ENCODE results near the gene BABAM2. TPM values are rescaled to one million over a fixed set of nuclear protein-coding genes. Genes with fewer than 3 reads are reported as not detected.

BABAM2 gene
- total RNA-seq, 2 experiments from 2014 or later, result 19.7 to 33.2 TPM

- Histone ChIP-seq H3K9me3 (ENCODE audit: low read length) (no peaks in the 10 kb centered on the region), H3K27ac (ENCODE audit: low read depth, low read length, poor library complexity, severe bottlenecking) (no peak overlapping the region), H2AFZ (ENCODE audit: low read length) (no peak overlapping the region), H3K4me3 (ENCODE audit: low read depth, low read length, poor library complexity, severe bottlenecking) (no peak overlapping the region), H4K20me1 (ENCODE audit: insufficient read depth, low read length) (no peaks in the 10 kb centered on the region), H3K4me1 (ENCODE audit: insufficient read depth, low read length, poor library complexity, severe bottlenecking) (no peaks in the 10 kb centered on the region), H3K9me2 (ENCODE audit: insufficient read depth, low read length) (no peaks in the 10 kb centered on the region), H3K79me2 (ENCODE audit: insufficient read depth, low read depth, low read length) (no peaks in the 10 kb centered on the region), H3K36me3 (ENCODE audit: insufficient read depth, low read length) (no peaks in the 10 kb centered on the region), H3K4me2 (ENCODE audit: low read length) (no peak overlapping the region)
- BruUV-seq (replicated peaks), result no TSS peak
- CTCF ChIA-PET (ENCODE audit: unreplicated experiment), result no interaction called here
- no peak for DNase-seq (ENCODE audit: low spot score)
- POLR2A ChIA-PET, result no interaction called here
- intact Hi-C loops (cut with micrococcal nuclease; ENCODE audit: unreplicated experiment), result no loop called here
- TF ChIP-seq EZH2phosphoT487 (IDR thresholded peaks at IDR 0.05; ENCODE audit: borderline replicate concordance, low read depth, low read length), result no peak
- TF ChIP-seq, protein P1, sequence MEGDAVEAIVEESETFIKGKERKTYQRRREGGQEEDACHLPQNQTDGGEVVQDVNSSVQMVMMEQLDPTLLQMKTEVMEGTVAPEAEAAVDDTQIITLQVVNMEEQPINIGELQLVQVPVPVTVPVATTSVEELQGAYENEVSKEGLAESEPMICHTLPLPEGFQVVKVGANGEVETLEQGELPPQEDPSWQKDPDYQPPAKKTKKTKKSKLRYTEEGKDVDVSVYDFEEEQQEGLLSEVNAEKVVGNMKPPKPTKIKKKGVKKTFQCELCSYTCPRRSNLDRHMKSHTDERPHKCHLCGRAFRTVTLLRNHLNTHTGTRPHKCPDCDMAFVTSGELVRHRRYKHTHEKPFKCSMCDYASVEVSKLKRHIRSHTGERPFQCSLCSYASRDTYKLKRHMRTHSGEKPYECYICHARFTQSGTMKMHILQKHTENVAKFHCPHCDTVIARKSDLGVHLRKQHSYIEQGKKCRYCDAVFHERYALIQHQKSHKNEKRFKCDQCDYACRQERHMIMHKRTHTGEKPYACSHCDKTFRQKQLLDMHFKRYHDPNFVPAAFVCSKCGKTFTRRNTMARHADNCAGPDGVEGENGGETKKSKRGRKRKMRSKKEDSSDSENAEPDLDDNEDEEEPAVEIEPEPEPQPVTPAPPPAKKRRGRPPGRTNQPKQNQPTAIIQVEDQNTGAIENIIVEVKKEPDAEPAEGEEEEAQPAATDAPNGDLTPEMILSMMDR (conservative IDR thresholded peaks at IDR 0.05; ENCODE audit: low read length), result no peak
These were observed 467.6 kb downstream of the BABAM2 start for GRCh38 chr2:28357948-28358667.

DNA sequence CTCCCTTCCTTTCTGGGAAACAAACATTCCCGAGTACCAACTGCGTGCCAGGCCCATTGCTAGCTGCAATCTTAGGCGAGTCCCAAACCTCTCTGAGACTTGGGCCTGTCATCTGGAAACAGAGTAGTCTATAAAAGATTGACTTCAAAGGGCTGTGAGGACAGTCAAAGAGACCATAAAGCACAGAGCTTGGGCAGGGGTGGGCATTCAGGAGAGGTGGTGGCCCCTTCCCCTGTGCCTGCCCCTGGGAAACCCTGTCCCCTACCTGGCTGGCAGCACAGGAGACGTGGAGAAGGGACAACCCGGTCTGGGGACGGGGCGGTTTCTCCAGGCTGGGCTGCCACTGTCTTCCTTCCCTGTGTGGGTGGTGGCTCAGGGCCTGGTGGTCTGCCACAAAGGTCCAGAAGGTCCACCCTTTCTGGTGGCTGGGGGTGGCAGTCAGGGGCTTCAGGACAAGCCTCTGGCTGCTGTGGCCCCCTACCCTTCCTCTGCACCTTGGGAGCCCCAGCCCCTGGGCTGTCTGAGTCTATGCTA lies 468.2 kb downstream of the BABAM2 start:
- Histone ChIP-seq H4K20me1 (ENCODE audit: insufficient read depth, low read length) (no peaks in the 10 kb centered on the region), H3K79me2 (ENCODE audit: insufficient read depth, low read depth, low read length) (no peaks in the 10 kb centered on the region), H3K9me3 (ENCODE audit: low read length) (no peaks in the 10 kb centered on the region), H3K36me3 (ENCODE audit: insufficient read depth, low read length) (no peaks in the 10 kb centered on the region), H3K4me2 (ENCODE audit: low read length) (0 out of 2 replicates have a peak overlapping the region, but pooled peaks have one; percentile 32), H3K9me2 (ENCODE audit: insufficient read depth, low read length) (no peaks in the 10 kb centered on the region), H3K4me3 (ENCODE audit: low read depth, low read length, poor library complexity, severe bottlenecking) (no peak overlapping the region), H2AFZ (ENCODE audit: low read length) (0 out of 2 replicates have a peak overlapping the region, but pooled peaks have one; percentile 50), H3K4me1 (ENCODE audit: insufficient read depth, low read length, poor library complexity, severe bottlenecking) (no peaks in the 10 kb centered on the region), H3K27ac (ENCODE audit: low read depth, low read length, poor library complexity, severe bottlenecking) (no peak overlapping the region)
- intact Hi-C loops (cut with micrococcal nuclease; ENCODE audit: unreplicated experiment), result no loop called here
- DNase-seq (ENCODE audit: low spot score), result no peak
- ChIA-PET POLR2A (no interaction called here), CTCF (ENCODE audit: unreplicated experiment) (no interaction called here)
- no TSS peak for BruUV-seq (replicated peaks)
- TF ChIP-seq EZH2phosphoT487 (IDR thresholded peaks at IDR 0.05; ENCODE audit: borderline replicate concordance, low read depth, low read length), result no peak
- TF ChIP-seq, protein P1 (conservative IDR thresholded peaks at IDR 0.05; ENCODE audit: low read length), result no peak
